GM10266 (cell line): ENCODE data around the gene SLFN14.
"Not testable (repeated sequence)": the region's sequence is repeated elsewhere in the genome, so short reads cannot be mapped to it uniquely, and the experiment has no call there.

ENCODE experiments used
- DNase-seq: peaks from one replicate; pipeline ENCODE4 v3.0.0; 2012; ENCODE audit errors: extremely low spot score
- TF ChIP-seq, protein P1 (sequence below): IDR thresholded peaks from 2 replicates; pipeline ENCODE4 v1.5.1; 2012; ENCODE audit warnings: mild to moderate bottlenecking, low read depth; ENCODE audit not compliant: control insufficient read depth, insufficient read depth; ENCODE audit errors: missing control alignments

The SLFN14 gene

GRCh38 chr17:35536664-35537171 is 23.9 kb downstream of the SLFN14 start:
- no peak for DNase-seq
- TF ChIP-seq, protein P1, sequence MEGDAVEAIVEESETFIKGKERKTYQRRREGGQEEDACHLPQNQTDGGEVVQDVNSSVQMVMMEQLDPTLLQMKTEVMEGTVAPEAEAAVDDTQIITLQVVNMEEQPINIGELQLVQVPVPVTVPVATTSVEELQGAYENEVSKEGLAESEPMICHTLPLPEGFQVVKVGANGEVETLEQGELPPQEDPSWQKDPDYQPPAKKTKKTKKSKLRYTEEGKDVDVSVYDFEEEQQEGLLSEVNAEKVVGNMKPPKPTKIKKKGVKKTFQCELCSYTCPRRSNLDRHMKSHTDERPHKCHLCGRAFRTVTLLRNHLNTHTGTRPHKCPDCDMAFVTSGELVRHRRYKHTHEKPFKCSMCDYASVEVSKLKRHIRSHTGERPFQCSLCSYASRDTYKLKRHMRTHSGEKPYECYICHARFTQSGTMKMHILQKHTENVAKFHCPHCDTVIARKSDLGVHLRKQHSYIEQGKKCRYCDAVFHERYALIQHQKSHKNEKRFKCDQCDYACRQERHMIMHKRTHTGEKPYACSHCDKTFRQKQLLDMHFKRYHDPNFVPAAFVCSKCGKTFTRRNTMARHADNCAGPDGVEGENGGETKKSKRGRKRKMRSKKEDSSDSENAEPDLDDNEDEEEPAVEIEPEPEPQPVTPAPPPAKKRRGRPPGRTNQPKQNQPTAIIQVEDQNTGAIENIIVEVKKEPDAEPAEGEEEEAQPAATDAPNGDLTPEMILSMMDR: no peak

- not testable (repeated sequence) for DNase-seq
These were observed 25.2 kb downstream of the SLFN14 start for GRCh38 chr17:35535406-35535805.

- DNase-seq: no peak
- TF ChIP-seq, protein P1: no peak
These were observed 26.0 kb downstream of the SLFN14 start for GRCh38 chr17:35534576-35535093.

DNA sequence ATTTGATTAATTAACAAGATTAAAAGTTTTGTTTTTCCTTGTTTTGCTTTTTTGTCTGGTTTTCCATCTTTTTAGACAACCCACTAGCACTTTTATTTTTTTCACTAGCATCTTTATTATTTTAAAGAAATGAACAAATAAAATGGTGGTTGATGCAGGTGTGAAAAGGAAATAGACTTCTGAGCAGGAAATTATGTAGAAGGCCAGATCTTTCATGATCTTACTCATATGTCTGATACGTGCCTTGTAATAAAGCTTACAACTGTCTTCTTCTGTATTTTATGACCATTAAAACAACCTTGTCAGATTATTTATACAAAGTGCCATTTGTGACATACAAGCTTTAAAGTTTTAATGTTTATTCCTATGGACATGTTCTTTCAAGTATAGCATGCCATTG is 29.5 kb downstream of the SLFN14 start:
- no peak for DNase-seq
- TF ChIP-seq, protein P1: no peak

- no peak for DNase-seq
- TF ChIP-seq, protein P1: no peak
These were observed 30.8 kb downstream of the SLFN14 start for GRCh38 chr17:35529866-35530265.

GRCh38 chr17:35529326-35529725 is 31.3 kb downstream of the SLFN14 start:
- DNase-seq: not testable (repeated sequence)

GRCh38 chr17:35523296-35523695 is 37.3 kb downstream of the SLFN14 start:
- TF ChIP-seq, protein P1: no peak

GRCh38 chr17:35521654-35522256 is 38.9 kb downstream of the SLFN14 start:
- not testable (repeated sequence) for DNase-seq

More at GRCh38 chr17:35523296-35523695, 37.3 kb downstream of the SLFN14 start:
- no peak for DNase-seq

DNA sequence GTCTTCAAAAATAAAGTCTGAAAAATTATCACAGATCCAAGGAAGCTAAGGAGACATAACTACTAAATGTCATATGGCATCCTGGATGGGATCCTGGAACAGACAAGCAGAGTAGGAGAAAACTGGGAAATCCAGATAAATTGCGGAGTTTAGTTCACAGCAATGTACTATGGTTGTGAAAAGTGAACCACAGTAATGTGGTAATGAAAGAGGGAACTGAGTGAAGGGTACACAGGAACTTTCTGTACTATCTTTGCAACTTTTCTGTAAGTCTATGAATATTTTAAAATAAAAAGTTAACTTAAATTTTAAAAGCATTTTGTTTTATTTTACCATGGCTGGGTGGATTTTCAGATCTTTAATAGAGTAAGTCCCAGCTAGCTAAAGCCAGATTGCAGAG is 39.5 kb downstream of the SLFN14 start:
- DNase-seq: no peak
- TF ChIP-seq, protein P1: no peak
